Activated CD4-positive, alpha-beta T cell treated with anti-CD3 and anti-CD28 coated beads, Interleukin-2, amount 10 ng/mL, durations not matched to agents 24 days and 14 days (primary cell): Measurements from ENCODE around the gene TPRKB. TPM values are rescaled to one million over a fixed set of nuclear protein-coding genes. Genes with fewer than 3 reads are reported as not detected.

ENCODE experiments used
- total RNA-seq: library from RNA; stranded (reverse); gene quantifications from 2 replicates; pipeline ENCODE4 v1.2.3, GENCODE V29; 2022

The TPRKB gene
- total RNA-seq, 1 donor from 2014 or later: 37.6 TPM

Other genes with a start within 250 kb of the TPRKB start
- gene NAT8, start 94.9 kb downstream of the TPRKB start, total RNA-seq: not detected in 2 replicates
- gene DUSP11, start 42.8 kb upstream of the TPRKB start, total RNA-seq: 38.1 and 39.5 TPM in 2 replicates
- gene C2orf78, start 46.8 kb upstream of the TPRKB start, total RNA-seq: 0.07 TPM in 1 of 2 replicates, not detected in the other
- 58.4 and 59.9 TPM in 2 replicates for gene STAMBP, start 91.6 kb upstream of the TPRKB start, total RNA-seq
- gene ACTG2, start 155.7 kb upstream of the TPRKB start, total RNA-seq: not detected in 2 replicates
- 88.9 and 94.9 TPM in 2 replicates for gene DGUOK, start 189.5 kb upstream of the TPRKB start, total RNA-seq
- gene TET3, start 247.6 kb upstream of the TPRKB start, total RNA-seq: 20.7 and 22.0 TPM in 2 replicates